Kidney epithelial cell (primary cell): ENCODE data around the gene ADIG. TPM values are rescaled to one million over a fixed set of nuclear protein-coding genes. Genes with fewer than 3 reads are reported as not detected.

Source experiments
- DNase-seq: peaks from one replicate; pipeline ENCODE4 v3.0.0-alpha.2; 2010; ENCODE audit warnings: low read depth
- H3K27me3 ChIP-seq: 2 replicates; pipeline ENCODE4 v1.6.0; 2011; ENCODE audit warnings: low read length; ENCODE audit not compliant: control insufficient read depth, insufficient read depth
- H3K36me3 ChIP-seq: 2 replicates; pipeline ENCODE4 v1.5.1; 2011; ENCODE audit warnings: low read length; ENCODE audit not compliant: control insufficient read depth, insufficient read depth
- H3K4me3 ChIP-seq: 2 replicates; pipeline ENCODE4 v1.5.1; 2011; ENCODE audit warnings: low read depth, mild to moderate bottlenecking, control low read depth, low read length
- total RNA-seq: library from RNA; depleted of rRNA; stranded (reverse); fragments of >200 nt; gene quantifications from 2 replicates; pipeline ENCODE4 v1.2.3, GENCODE V29; 2015
- TF ChIP-seq, protein P1 (sequence below): IDR thresholded peaks from 2 replicates; pipeline ENCODE4 v1.5.1; 2011; ENCODE audit warnings: mild to moderate bottlenecking, moderate library complexity, low read length, control low read depth, inconsistent platforms; ENCODE audit not compliant: insufficient read depth, poor library complexity, severe bottlenecking

The ADIG gene
- total RNA-seq, 1 donor from 2014 or later = not detected

DNA sequence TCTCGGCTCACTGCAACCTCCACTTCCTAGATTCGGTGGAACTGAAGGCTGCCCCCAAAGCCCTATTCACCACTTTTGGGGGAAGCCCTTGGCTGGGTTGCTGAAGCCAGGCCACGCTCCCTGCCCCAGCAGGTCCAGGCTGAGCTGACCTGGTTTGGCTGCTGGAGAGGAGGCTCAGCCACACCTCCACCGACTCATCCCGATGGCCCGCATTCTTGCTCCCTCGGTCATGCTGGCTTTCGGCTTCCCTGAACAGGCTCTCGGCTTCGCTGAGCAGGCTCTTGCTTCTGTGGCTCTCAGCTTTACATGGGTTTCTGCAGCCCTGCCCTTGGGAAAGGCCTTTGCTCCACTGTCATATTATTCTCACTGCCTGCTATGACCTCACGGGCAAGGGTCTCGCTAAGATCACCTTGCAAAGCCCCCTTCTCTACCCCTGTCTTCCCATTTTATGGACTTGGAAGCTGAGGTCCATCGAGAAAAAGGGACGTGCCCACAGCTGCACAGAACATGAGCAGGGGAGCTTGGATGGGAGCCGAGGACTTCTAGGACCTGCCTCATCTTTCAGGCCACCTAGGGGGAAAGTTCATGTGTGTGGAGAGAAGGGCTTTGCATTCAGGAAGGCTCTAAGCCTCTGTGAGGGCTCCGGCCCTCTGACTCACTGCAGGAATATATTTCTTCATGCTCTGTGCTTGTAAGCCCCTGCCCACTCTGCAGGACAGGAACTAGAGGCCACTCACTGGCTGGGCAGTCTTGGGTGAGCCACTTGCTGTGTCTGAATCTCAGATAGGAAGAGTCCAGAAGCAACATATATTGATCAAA lies 36.2 kb downstream of the ADIG start:
- H3K27me3 ChIP-seq = no peaks in the 10 kb centered on the region
- TF ChIP-seq, protein P1, sequence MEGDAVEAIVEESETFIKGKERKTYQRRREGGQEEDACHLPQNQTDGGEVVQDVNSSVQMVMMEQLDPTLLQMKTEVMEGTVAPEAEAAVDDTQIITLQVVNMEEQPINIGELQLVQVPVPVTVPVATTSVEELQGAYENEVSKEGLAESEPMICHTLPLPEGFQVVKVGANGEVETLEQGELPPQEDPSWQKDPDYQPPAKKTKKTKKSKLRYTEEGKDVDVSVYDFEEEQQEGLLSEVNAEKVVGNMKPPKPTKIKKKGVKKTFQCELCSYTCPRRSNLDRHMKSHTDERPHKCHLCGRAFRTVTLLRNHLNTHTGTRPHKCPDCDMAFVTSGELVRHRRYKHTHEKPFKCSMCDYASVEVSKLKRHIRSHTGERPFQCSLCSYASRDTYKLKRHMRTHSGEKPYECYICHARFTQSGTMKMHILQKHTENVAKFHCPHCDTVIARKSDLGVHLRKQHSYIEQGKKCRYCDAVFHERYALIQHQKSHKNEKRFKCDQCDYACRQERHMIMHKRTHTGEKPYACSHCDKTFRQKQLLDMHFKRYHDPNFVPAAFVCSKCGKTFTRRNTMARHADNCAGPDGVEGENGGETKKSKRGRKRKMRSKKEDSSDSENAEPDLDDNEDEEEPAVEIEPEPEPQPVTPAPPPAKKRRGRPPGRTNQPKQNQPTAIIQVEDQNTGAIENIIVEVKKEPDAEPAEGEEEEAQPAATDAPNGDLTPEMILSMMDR = no peak
- no peaks in the 10 kb centered on the region for H3K36me3 ChIP-seq
- no peak overlapping the region for H3K4me3 ChIP-seq
- peak; percentile 75 for DNase-seq

DNA sequence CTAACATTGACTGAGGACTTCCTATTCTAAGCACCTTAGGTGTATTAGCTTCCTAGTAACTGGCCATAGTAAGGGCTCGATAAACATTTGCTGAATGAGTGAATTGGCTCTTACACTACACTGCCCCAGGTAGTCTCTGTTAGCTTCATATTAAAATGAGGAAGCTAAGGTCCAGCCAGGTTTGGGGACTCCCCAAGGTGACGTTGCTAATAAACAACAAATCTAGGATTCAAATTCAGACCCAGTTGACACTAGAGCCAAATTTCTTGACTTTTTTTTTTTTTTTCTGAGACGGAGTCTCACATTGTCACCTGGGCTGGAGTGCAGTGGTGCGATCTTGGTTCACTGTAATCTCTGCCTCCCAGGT lies 36.8 kb downstream of the ADIG start:
- Histone ChIP-seq H3K4me3 (no peak overlapping the region), H3K27me3 (no peaks in the 10 kb centered on the region), H3K36me3 (no peaks in the 10 kb centered on the region)
- TF ChIP-seq, protein P1 = no peak
- no peak for DNase-seq

DNA sequence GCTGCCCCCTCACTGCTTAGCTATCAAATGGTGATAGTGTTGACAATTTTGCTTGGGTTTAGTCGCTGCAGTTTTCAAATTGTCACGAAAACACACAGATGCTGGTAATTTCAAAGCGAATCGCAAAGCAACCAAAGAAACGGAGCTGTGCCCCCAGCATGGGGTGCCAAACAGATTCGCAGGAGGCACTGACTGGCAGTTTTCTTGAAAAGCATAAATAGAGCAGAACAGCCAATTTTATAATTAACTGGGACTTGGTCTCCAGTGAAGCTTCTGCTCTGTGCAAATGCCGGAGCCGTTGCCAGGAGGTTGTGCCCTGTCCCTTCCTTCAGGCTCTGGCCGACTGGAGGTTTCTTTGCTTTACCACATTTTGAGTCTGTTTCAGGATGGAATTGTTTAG lies 39.4 kb downstream of the ADIG start:
- no peak for DNase-seq
- TF ChIP-seq, protein P1 = no peak
- Histone ChIP-seq H3K4me3 (no peak overlapping the region), H3K36me3 (no peaks in the 10 kb centered on the region), H3K27me3 (no peaks in the 10 kb centered on the region)

DNA sequence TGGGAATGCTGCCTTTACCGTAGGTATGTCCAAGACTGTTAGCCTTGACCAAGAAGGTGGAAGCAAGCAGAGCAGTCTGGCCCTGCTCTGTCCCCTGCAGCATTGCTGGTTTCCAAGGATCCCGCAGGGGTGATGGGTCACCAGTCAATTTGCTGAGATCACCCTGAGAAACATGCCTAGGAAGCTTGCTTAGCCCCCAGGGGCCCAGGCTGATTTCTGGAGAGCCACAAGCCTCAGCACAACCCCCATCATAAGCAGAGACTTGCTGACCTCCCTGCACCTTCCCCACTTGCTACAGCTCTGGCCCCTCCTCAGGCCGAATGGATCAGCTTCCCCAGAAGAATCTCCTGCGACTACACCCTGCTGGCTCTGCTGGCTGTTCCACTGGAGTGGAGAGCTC lies 42.1 kb downstream of the ADIG start:
- no peaks in the 10 kb centered on the region for H3K27me3 ChIP-seq
- no peaks in the 10 kb centered on the region for H3K36me3 ChIP-seq
- DNase-seq = no peak
- H3K4me3 ChIP-seq = no peak overlapping the region
- TF ChIP-seq, protein P1 = no peak

DNA sequence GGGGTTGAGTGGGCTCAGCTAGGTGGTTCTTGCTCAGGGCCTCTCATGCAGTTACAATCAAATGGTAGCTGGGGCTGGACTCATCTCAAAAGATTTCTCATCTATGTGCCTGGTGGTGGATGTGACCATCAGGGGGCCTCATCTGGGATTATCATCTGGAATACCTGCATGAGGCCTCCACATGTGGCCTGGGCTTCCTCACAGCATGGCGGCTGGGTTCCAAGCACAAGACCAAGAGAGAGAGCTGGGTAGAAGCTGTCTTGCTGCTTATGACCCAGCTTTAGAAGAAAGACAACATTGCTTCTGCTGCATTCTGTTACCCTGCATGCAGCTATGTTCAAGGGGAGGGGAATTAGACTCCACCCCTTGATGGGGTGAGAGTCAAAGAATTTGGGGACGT lies 43.1 kb downstream of the ADIG start:
- Histone ChIP-seq H3K36me3 (no peaks in the 10 kb centered on the region), H3K4me3 (no peak overlapping the region), H3K27me3 (no peaks in the 10 kb centered on the region)
- DNase-seq = no peak
- TF ChIP-seq, protein P1 = no peak

DNA sequence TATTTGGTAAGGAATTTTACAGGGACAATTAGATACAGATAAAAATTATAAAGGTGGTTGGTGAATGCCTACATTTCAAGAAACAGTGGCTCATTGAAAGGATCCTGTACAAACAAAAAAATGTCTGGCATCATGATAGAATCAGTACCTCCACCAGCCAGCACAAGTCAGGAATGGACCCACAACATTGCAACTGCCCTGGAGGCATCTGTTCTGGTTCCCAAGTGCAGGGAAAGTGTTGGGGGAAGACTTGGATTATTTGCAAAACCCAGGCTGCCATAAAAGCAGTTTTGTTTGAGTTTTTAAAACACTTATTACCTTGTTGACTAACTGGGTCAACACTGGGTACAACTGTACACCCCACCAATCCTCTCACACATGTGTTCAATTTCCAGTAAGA lies 44.9 kb downstream of the ADIG start:
- Histone ChIP-seq H3K4me3 (no peak overlapping the region), H3K36me3 (no peaks in the 10 kb centered on the region), H3K27me3 (no peaks in the 10 kb centered on the region)
- TF ChIP-seq, protein P1 = no peak
- no peak for DNase-seq
